AG09309 (cell line): ENCODE measurements around the gene ADGRD1.

ENCODE experiments used
- DNase-seq: peaks from one replicate; pipeline ENCODE4 v3.0.0-alpha.2; 2010; ENCODE audit warnings: low read depth
- H3K4me3 ChIP-seq: 2 replicates; pipeline ENCODE4 v1.5.1; 2011; ENCODE audit warnings: mild to moderate bottlenecking, low read depth, low read length, moderate library complexity; ENCODE audit not compliant: control insufficient read depth
- TF ChIP-seq, protein P1 (sequence below): IDR thresholded peaks from 2 replicates; pipeline ENCODE4 v1.5.1; 2011; ENCODE audit warnings: mild to moderate bottlenecking, low read depth, low read length, inconsistent platforms; ENCODE audit not compliant: insufficient read depth, control insufficient read depth; ENCODE audit errors: missing control alignments

Gene ADGRD1

DNA sequence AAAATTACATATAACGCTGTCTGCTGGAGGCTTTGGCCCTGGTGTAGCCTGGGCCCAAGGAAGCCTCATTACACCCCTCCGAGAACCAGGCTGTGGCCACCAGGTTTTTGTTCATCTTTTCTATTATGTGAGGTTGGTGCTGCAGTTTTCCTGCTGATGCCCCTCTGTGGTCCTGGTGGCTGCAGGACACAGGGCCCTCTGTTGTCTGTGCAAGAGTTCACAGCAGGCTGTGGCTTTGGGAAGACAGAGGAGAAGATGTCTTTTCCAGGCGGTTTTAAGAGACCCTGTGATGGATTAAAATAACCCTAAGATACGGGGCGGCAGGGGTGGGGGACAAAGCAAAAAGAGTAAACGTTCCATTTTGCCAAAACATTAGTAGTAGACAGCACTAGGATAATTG lies 121.5 kb downstream of the ADGRD1 start:
- DNase-seq, result no peak
- TF ChIP-seq, protein P1, sequence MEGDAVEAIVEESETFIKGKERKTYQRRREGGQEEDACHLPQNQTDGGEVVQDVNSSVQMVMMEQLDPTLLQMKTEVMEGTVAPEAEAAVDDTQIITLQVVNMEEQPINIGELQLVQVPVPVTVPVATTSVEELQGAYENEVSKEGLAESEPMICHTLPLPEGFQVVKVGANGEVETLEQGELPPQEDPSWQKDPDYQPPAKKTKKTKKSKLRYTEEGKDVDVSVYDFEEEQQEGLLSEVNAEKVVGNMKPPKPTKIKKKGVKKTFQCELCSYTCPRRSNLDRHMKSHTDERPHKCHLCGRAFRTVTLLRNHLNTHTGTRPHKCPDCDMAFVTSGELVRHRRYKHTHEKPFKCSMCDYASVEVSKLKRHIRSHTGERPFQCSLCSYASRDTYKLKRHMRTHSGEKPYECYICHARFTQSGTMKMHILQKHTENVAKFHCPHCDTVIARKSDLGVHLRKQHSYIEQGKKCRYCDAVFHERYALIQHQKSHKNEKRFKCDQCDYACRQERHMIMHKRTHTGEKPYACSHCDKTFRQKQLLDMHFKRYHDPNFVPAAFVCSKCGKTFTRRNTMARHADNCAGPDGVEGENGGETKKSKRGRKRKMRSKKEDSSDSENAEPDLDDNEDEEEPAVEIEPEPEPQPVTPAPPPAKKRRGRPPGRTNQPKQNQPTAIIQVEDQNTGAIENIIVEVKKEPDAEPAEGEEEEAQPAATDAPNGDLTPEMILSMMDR, result no peak
- H3K4me3 ChIP-seq, result no peak overlapping the region

DNA sequence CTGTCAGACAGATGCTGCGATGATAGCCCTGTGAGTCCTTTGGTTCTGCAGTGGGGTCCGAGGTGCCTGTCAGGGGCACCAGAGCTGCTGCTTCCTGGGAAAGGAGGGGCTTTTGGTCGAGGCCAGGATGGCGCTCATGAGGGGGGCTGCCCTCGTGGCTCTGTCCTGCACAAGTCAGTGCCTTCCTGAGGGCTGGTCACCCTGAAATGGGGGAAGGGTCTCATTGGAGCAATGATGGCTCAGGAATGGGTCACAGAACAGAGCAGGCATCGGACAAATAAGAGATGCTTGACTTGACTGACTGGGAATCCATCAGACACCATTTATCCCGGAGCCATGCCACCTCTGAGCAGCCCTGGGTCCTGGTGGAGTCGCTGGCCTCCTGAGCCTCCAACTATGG lies 121.9 kb downstream of the ADGRD1 start:
- no peak for DNase-seq
- no peak overlapping the region for H3K4me3 ChIP-seq
- TF ChIP-seq, protein P1, result no peak

DNA sequence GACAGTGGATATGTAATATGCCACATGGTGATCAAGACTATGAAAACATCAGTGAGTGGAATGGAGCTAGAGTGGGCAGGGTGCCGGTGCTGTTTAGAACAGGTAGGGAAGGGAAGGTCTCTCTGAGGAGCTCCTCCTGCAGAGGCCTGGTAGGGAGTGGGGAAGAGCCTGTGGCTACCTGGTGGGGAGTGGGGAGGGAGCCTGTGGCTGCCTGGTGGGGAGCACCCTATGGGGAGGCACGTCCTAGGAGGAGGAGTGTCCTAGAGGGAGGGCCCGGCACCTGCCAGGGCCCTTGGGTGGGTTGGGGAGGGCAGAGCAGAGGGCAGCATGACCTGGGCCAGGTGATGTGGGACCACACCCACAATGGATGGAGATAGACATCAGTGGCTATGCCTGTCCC lies 122.6 kb downstream of the ADGRD1 start:
- no peak for DNase-seq
- no peak overlapping the region for H3K4me3 ChIP-seq
- TF ChIP-seq, protein P1, result no peak

DNA sequence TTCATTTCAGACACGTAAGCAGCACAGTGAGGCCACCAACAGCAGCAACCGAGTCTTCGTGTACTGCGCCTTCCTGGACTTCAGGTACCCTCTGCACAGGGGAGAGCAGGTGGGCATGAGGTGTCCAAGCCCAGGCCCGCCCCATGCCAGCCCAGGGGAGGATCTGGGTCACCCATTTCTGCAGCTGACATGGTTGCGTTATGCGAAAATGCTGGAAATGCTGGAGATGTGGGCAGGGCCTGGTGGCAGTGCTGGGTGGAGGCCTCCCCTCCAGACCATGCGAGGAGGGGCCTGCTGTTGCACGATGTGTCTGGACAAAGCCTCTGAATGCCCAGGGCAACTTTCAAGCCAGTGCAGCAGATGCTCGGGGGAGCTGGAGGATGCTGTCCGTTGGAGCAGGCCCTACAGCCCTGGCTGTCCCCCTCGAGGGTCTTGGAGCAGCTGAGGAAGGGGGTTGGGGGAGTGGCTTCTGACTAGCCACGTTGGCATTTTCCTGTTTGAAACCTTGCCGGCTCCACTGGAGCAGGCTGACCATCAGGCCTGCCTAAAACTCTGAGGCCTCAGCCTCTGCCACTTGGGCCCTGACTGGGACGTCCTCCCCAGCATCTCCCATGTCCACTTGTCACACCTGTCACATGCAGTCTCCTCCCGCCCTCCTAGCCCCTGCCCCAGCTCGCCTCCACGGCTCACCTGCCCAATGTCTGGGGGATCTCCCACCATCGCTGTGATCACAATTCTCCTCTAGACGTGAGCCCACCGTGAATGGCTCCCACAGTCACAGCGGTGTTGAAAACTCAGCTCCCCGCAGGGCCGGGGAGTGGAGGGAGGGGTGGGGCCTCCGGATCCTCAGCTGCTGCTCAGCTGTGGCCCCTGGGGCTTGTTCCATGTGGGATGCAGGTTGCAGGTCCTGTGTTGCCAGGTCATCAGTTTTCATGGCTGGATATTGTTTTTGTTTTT lies 123.4 kb downstream of the ADGRD1 start:
- TF ChIP-seq, protein P1, result no peak
- H3K4me3 ChIP-seq, result no peak overlapping the region
- no peak for DNase-seq

DNA sequence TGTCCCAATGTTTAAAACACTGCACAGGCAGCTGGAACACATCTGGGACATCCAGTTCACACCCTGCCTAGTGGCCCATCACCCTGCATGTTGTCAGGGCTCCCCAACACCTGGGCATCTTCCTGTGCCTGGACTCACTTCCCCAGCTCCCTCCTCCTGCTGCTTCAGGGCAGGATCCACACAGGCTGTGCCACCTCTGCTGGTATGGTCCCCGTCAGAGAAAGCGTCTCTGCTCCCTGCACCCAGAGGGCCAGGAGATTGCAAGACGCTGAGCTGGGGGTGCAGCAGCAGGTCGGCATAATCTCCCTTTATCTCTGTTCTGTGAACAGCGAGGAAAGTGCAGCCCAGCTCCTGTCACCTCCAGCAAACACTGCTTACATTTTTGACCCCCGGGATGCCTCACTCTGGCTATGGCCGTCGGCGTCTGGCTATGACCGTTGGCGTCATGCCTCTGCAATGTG lies 124.3 kb downstream of the ADGRD1 start:
- no peak overlapping the region for H3K4me3 ChIP-seq
- DNase-seq, result no peak
- TF ChIP-seq, protein P1, result no peak

DNA sequence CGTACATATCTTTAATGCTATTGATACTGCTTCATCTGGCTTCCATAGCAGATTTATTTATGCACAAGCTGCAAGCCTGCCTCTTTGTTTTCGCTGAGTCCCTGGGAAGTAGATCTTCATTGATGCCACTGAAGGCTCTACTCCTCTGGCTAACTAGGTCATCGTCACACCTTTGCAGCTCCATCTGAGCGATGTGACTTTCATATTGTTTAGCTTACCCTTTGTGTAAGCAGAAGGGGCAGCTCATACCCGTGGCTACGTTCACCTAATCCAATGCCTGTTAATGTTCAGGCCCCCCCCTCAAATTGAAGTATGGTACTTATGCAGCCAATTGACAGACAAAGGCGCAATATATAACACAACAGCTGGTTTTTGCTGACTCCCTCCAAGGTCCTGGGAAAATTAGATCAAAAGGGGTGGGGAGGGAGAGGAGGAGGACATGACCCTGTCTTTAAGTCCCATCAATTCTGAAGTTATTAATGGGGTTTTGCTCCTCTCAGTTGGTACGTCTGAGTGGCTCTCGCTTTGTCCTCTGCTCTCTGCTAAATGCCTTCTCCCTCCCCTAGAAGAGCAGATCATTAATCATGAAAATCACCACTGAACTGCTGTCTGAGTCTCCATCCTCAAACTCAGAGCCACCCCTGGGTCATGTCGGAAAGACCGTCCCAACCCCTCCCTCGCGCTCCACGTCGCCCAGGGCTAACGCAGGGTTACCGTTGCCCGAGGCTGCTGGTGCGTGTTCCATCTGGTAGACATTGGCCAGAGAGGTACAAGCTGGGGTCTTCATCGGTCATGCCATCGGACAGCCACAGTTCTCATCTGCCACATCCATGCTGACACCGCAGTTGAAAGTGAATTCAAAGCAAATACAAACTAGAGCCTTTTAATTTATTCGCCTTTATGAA lies 128.8 kb downstream of the ADGRD1 start:
- TF ChIP-seq, protein P1, result no peak
- no peak for DNase-seq
- H3K4me3 ChIP-seq, result no peak overlapping the region
